HG03175 (cell line): ENCODE results near the gene ANO1.
"Not testable (repeated sequence)": the region's sequence is repeated elsewhere in the genome, so short reads cannot be mapped to it uniquely, and the experiment has no call there.

Source experiments
- ATAC-seq: cut with Tn5 transposase; IDR thresholded peaks from one replicate; pipeline ENCODE4 v1.9.1; 2021; ENCODE audit warnings: mild to moderate bottlenecking, moderate library complexity; ENCODE audit not compliant: unreplicated experiment

ANO1 gene

GRCh38 chr11:70205049-70205725 is 127.1 kb downstream of the ANO1 start:
- ATAC-seq = no peak

- ATAC-seq = no peak
Measured at GRCh38 chr11:70205766-70206165, 127.6 kb downstream of the ANO1 start.

GRCh38 chr11:70206226-70206981 is 128.3 kb downstream of the ANO1 start:
- ATAC-seq = no peak

- no peak for ATAC-seq
Measured at GRCh38 chr11:70206982-70207376, 128.9 kb downstream of the ANO1 start.

GRCh38 chr11:70207531-70208131 is 129.5 kb downstream of the ANO1 start:
- ATAC-seq = no peak

GRCh38 chr11:70209391-70209912 is 131.3 kb downstream of the ANO1 start:
- ATAC-seq = no peak

GRCh38 chr11:70210051-70210501 is 132.0 kb downstream of the ANO1 start:
- ATAC-seq = no peak

GRCh38 chr11:70210530-70210929 is 132.4 kb downstream of the ANO1 start:
- no peak for ATAC-seq

GRCh38 chr11:70212227-70212811 is 134.2 kb downstream of the ANO1 start:
- no peak for ATAC-seq

GRCh38 chr11:70217388-70217787 is 139.3 kb downstream of the ANO1 start:
- ATAC-seq = not testable (repeated sequence)

- ATAC-seq = not testable (repeated sequence)
Measured at GRCh38 chr11:70218076-70218475, 140.0 kb downstream of the ANO1 start.

GRCh38 chr11:70220136-70220535 is 142.0 kb downstream of the ANO1 start:
- ATAC-seq = no peak

- no peak for ATAC-seq
Measured at GRCh38 chr11:70220920-70221319, 142.8 kb downstream of the ANO1 start.

GRCh38 chr11:70225681-70226177 is 147.6 kb downstream of the ANO1 start:
- no peak for ATAC-seq

- no peak for ATAC-seq
Measured at GRCh38 chr11:70226183-70226582, 148.1 kb downstream of the ANO1 start.

GRCh38 chr11:70226967-70227366 is 148.8 kb downstream of the ANO1 start:
- ATAC-seq = no peak

GRCh38 chr11:70229737-70230136 is 151.6 kb downstream of the ANO1 start:
- ATAC-seq = no peak

GRCh38 chr11:70230151-70230839 is 152.2 kb downstream of the ANO1 start:
- no peak for ATAC-seq

- no peak for ATAC-seq
Measured at GRCh38 chr11:70230840-70231710, 153.0 kb downstream of the ANO1 start.

GRCh38 chr11:70233034-70233433 is 154.9 kb downstream of the ANO1 start:
- ATAC-seq = no peak
